Astrocyte (in vitro differentiated cells and primary cell): ENCODE measurements around the gene KMT2C. TPM values are rescaled to one million over a fixed set of nuclear protein-coding genes. Genes with fewer than 3 reads are reported as not detected.
"Not testable (repeated sequence)": the region's sequence is repeated elsewhere in the genome, so short reads cannot be mapped to it uniquely, and the experiment has no call there.

Experiments used
- DNase-seq: peaks from one replicate; pipeline ENCODE4 v3.0.0-alpha.2; 2010; ENCODE audit warnings: low read depth
- FAIRE-seq: peaks from 2 replicates; lab custom pipeline; 2011; peaks lifted over from hg19 to GRCh38; lab: Jason Lieb, UNC
- H2AFZ ChIP-seq: 2 replicates; pipeline ENCODE4 v1.6.0; 2012; ENCODE audit warnings: low read depth, low read length, inconsistent platforms
- H3K27ac ChIP-seq: 2 replicates; pipeline ENCODE4 v1.5.1; 2011; ENCODE audit warnings: low read depth, low read length, inconsistent platforms
- H3K27me3 ChIP-seq: 2 replicates; pipeline ENCODE4 v1.6.0; 2011; ENCODE audit warnings: low read length, inconsistent platforms; ENCODE audit not compliant: insufficient read depth
- H3K36me3 ChIP-seq: 2 replicates; pipeline ENCODE4 v1.5.1; 2011; ENCODE audit warnings: low read length, inconsistent platforms; ENCODE audit not compliant: insufficient read depth
- H3K4me1 ChIP-seq: 2 replicates; pipeline ENCODE4 v1.5.1; 2011; ENCODE audit warnings: low read length, inconsistent platforms; ENCODE audit not compliant: insufficient read depth
- H3K4me2 ChIP-seq: 2 replicates; pipeline ENCODE4 v1.6.0; 2012; ENCODE audit warnings: low read length, inconsistent platforms
- H3K4me3 ChIP-seq: 2 replicates; pipeline ENCODE4 v1.5.1; 2011; ENCODE audit warnings: low read depth, mild to moderate bottlenecking, low read length, inconsistent platforms; ENCODE audit not compliant: insufficient read depth
- H3K79me2 ChIP-seq: 2 replicates; pipeline ENCODE4 v1.6.0; 2012; ENCODE audit warnings: mild to moderate bottlenecking, low read length, inconsistent platforms; ENCODE audit not compliant: insufficient read depth
- H3K9ac ChIP-seq: 2 replicates; pipeline ENCODE4 v1.6.0; 2012; ENCODE audit warnings: mild to moderate bottlenecking, low read length, inconsistent platforms
- H3K9me3 ChIP-seq: 2 replicates; pipeline ENCODE4 v1.5.1; 2012; ENCODE audit warnings: low read depth, mild to moderate bottlenecking, low read length, inconsistent platforms; ENCODE audit not compliant: insufficient read depth
- H4K20me1 ChIP-seq: 2 replicates; pipeline ENCODE4 v1.6.0; 2012; ENCODE audit warnings: low read length, inconsistent platforms; ENCODE audit not compliant: insufficient read depth
- H3K27ac Mint-ChIP-seq: one replicate; pipeline ENCODE4 v1.8.0; 2021; ENCODE audit warnings: mild to moderate bottlenecking, mixed read lengths; ENCODE audit not compliant: unreplicated experiment
- H3K27me3 Mint-ChIP-seq: one replicate; pipeline ENCODE4 v1.8.0; 2021; ENCODE audit warnings: low read depth, mixed read lengths; ENCODE audit not compliant: unreplicated experiment
- H3K36me3 Mint-ChIP-seq: one replicate; pipeline ENCODE4 v1.8.0; 2021; ENCODE audit warnings: low read depth, mixed read lengths; ENCODE audit not compliant: unreplicated experiment
- H3K4me1 Mint-ChIP-seq: one replicate; pipeline ENCODE4 v1.8.0; 2021; ENCODE audit warnings: low read depth, mixed read lengths; ENCODE audit not compliant: unreplicated experiment
- H3K4me3 Mint-ChIP-seq: one replicate; pipeline ENCODE4 v1.8.0; 2021; ENCODE audit warnings: mild to moderate bottlenecking, moderate library complexity, mixed read lengths; ENCODE audit not compliant: unreplicated experiment
- H3K9me3 Mint-ChIP-seq: one replicate; pipeline ENCODE4 v1.8.0; 2021; ENCODE audit warnings: mild to moderate bottlenecking, mixed read lengths; ENCODE audit not compliant: unreplicated experiment
- EZH2 ChIP-seq: IDR thresholded peaks from 2 replicates; pipeline ENCODE4 v1.6.1; 2012; ENCODE audit warnings: mild to moderate bottlenecking, low read length, inconsistent platforms; ENCODE audit not compliant: insufficient read depth
- total RNA-seq: library from RNA; stranded (reverse); gene quantifications from 2 replicates; pipeline ENCODE4 v1.2.1, GENCODE V29; 2021
- TF ChIP-seq, protein P1 (sequence below): IDR thresholded peaks from 2 replicates; pipeline ENCODE4 v1.5.1; 2011; ENCODE audit warnings: low read depth, mild to moderate bottlenecking, inconsistent platforms, low read length, moderate library complexity; ENCODE audit not compliant: insufficient read depth

The KMT2C gene
- total RNA-seq, 1 donor from 2014 or later, result 59.0 TPM

DNA sequence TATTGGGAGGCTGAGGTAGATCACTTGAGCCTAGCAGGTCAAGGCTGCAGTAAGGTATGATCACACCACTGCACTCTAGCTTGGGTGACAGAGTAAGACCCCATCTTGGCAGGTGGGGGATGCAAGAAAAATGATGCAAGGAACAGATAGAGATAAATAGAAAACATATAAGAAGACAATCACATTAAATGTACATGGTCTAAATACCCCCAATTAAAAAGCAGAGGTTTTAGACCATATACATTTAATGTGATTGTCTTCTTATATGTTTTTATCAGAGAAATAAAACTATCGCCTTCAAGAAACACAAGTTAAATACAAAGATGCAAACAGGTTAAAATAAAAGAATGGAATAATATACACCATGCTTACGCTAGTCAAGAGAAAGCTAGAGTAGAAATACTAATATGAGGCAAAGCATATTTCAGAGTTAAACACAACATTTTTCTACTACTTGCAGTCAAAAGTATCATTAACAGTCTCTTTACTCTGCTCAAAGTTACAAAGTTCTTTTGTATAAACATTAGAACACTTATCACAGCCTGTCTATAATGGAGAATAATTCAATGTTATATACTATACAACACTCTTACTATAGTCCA lies 136.2 kb downstream of the KMT2C start:
- H3K9ac ChIP-seq, H3K27me3 ChIP-seq, H3K4me1 ChIP-seq, H2AFZ ChIP-seq, H3K4me1 Mint-ChIP-seq, DNase-seq, H3K27me3 Mint-ChIP-seq, H3K27ac ChIP-seq, H3K4me3 Mint-ChIP-seq, H3K4me2 ChIP-seq, H3K36me3 ChIP-seq, H4K20me1 ChIP-seq, FAIRE-seq, H3K27ac Mint-ChIP-seq, H3K4me3 ChIP-seq, H3K36me3 Mint-ChIP-seq, H3K79me2 ChIP-seq, H3K9me3 Mint-ChIP-seq, H3K9me3 ChIP-seq: not testable (repeated sequence)

DNA sequence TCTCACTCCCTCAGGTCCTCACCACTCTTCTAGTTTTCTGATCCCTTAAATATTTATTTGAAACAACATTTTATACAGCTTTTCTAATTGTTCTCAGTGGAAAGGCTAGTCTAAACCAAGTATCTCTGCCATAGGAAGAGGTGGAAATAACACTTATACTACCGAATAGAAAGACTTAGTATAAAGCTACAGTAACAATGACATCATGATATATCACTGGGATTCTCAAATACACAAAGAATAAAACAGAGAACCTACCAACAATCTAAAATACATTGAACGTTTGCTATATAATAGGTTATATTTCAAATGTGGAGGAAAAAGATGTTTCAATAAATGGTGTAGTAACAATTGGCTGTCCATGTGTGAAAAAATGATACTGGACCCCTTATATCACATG lies 142.9 kb downstream of the KMT2C start:
- Histone ChIP-seq H3K36me3 (no peaks in the 10 kb centered on the region), H3K27me3 (no peaks in the 10 kb centered on the region), H3K4me2 (no peak overlapping the region), H3K4me1 (no peaks in the 10 kb centered on the region), H3K27ac (no peak overlapping the region), H3K4me3 (no peak overlapping the region), H3K9me3 (no peaks in the 10 kb centered on the region), H3K9ac (no peak overlapping the region), H3K79me2 (peaks cover 6% of the 10 kb centered on the region), H4K20me1 (peaks cover 6% of the 10 kb centered on the region), H2AFZ (no peak overlapping the region)
- DNase-seq (no peak), FAIRE-seq (no peak)
- peaks cover 1% of the 10 kb centered on the region for H3K9me3 Mint-ChIP-seq
- no peak for TF ChIP-seq EZH2
- TF ChIP-seq, protein P1, sequence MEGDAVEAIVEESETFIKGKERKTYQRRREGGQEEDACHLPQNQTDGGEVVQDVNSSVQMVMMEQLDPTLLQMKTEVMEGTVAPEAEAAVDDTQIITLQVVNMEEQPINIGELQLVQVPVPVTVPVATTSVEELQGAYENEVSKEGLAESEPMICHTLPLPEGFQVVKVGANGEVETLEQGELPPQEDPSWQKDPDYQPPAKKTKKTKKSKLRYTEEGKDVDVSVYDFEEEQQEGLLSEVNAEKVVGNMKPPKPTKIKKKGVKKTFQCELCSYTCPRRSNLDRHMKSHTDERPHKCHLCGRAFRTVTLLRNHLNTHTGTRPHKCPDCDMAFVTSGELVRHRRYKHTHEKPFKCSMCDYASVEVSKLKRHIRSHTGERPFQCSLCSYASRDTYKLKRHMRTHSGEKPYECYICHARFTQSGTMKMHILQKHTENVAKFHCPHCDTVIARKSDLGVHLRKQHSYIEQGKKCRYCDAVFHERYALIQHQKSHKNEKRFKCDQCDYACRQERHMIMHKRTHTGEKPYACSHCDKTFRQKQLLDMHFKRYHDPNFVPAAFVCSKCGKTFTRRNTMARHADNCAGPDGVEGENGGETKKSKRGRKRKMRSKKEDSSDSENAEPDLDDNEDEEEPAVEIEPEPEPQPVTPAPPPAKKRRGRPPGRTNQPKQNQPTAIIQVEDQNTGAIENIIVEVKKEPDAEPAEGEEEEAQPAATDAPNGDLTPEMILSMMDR, result no peak
- H3K4me3 Mint-ChIP-seq, result no peak overlapping the region
- H3K27me3 Mint-ChIP-seq, result no peaks in the 10 kb centered on the region
- peaks cover 6% of the 10 kb centered on the region for H3K4me1 Mint-ChIP-seq
- peak overlapping the region; percentile 55 for H3K27ac Mint-ChIP-seq
- peaks cover 9% of the 10 kb centered on the region for H3K36me3 Mint-ChIP-seq

DNA sequence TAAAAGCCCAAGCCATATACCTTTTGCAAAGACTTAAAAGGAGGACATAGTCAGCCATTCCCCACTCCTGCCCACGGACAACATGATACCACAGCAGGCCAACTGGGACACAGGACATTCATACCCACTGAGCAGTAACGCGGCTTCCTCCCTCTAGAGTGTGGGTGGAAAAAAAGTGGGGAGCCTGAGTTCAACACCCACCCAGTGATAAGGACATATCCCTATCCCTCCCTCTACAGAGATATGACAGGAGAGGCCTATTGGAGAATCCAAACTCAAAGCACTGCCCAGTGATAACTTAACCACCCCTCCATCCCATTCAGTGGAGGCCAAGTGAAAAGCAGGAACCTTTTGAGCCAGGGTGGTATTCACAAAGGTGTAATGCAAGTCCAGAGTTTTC lies 148.8 kb downstream of the KMT2C start:
- H3K27me3 Mint-ChIP-seq, FAIRE-seq: not testable (repeated sequence)

DNA sequence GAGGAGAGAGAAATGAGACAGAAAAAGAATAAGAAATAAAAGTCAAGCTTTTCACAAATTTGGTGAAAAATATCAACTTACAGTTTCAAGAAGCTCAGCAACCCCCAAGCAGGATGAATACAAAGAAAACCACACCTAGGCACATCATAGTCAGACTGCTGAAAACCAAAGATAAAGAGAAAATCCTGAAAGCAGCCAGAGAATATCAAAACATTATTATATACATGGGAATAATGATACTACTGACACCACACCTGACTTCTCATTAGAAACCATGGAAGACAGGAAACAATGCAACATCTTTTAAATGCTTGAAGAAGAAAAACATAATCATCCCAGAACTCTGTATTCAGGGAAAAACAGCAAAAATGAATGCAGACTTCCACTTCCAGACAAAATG lies 149.6 kb downstream of the KMT2C start:
- H3K36me3 Mint-ChIP-seq, H4K20me1 ChIP-seq, H3K36me3 ChIP-seq, H3K27ac ChIP-seq, H3K4me3 Mint-ChIP-seq, H3K4me3 ChIP-seq, H3K9ac ChIP-seq, H3K4me2 ChIP-seq, H3K27me3 ChIP-seq, H3K79me2 ChIP-seq, H3K4me1 ChIP-seq, H3K4me1 Mint-ChIP-seq, H3K27ac Mint-ChIP-seq, H3K9me3 Mint-ChIP-seq, DNase-seq, H2AFZ ChIP-seq, H3K9me3 ChIP-seq, H3K27me3 Mint-ChIP-seq: not testable (repeated sequence)
- FAIRE-seq, result peak; percentile 89

More for the DNA sequence above, 148.8 kb downstream of the KMT2C start:
- H3K27me3 ChIP-seq, H4K20me1 ChIP-seq, H3K27ac ChIP-seq, H3K4me1 ChIP-seq, H3K36me3 Mint-ChIP-seq, H3K4me3 Mint-ChIP-seq, H3K4me3 ChIP-seq, H3K4me1 Mint-ChIP-seq, H2AFZ ChIP-seq, H3K36me3 ChIP-seq, H3K9me3 Mint-ChIP-seq, H3K27ac Mint-ChIP-seq, H3K79me2 ChIP-seq, DNase-seq, H3K9me3 ChIP-seq, H3K9ac ChIP-seq: not testable (repeated sequence)
- peak overlapping the region; percentile 4 for H3K4me2 ChIP-seq

DNA sequence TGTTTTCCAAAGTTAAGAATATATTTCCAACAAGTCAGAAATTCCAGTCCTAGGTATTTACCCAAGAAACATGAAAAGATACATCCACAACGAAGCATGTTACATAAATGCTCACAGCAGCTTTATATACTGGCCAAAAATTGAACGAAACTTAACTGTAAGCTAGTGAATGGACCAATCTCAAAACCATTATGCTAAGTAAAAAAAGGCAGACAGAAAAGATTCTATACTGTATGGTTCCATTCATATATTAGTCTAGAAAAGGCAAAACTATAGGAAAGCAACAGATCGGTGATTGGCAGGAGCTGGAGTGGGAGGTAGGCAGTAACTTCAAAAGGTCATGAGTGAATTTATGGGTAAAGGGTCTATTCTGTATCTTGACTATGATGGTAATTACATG lies 150.8 kb downstream of the KMT2C start:
- not testable (repeated sequence) for H3K9me3 Mint-ChIP-seq, H3K9ac ChIP-seq, H3K4me2 ChIP-seq, DNase-seq, H3K27me3 ChIP-seq, H4K20me1 ChIP-seq, H2AFZ ChIP-seq, H3K27ac ChIP-seq, H3K9me3 ChIP-seq, H3K27ac Mint-ChIP-seq, H3K4me1 ChIP-seq, H3K4me3 Mint-ChIP-seq, H3K27me3 Mint-ChIP-seq, H3K4me1 Mint-ChIP-seq, H3K4me3 ChIP-seq, H3K36me3 Mint-ChIP-seq, H3K36me3 ChIP-seq, H3K79me2 ChIP-seq
- peak; percentile 70 for FAIRE-seq
